CD4-positive, CD25-positive, alpha-beta regulatory T cell (primary cell): Measurements from ENCODE around the gene RASAL3. TPM values are rescaled to one million over a fixed set of nuclear protein-coding genes. Genes with fewer than 3 reads are reported as not detected.

Source experiments
- ATAC-seq, 2 donors: fragments of 150-1000 bp; cut with Tn5 transposase; one replicate each; pipeline ENCODE4 v1.10.0; 2021; ENCODE audit warnings: low read depth in 2 of 2, moderate number of reproducible peaks in 2 of 2, moderate library complexity in 1 of 2
- DNase-seq, 3 donors: peaks; one replicate each; pipeline versions ENCODE4 v3.0.0 to v3.0.0-alpha.2; 2012 to 2022; ENCODE audit warnings: mixed read lengths in 1 of 3
- H3K27ac ChIP-seq: one replicate; pipeline ENCODE4 v1.7.0; 2013; ENCODE audit warnings: mild to moderate bottlenecking, low read length; ENCODE audit not compliant: insufficient read depth, poor library complexity, severe bottlenecking
- H3K27me3 ChIP-seq: one replicate; pipeline ENCODE4 v1.7.0; 2013; ENCODE audit warnings: low read length; ENCODE audit not compliant: control insufficient read depth, insufficient read depth
- H3K36me3 ChIP-seq: one replicate; pipeline ENCODE4 v1.7.0; 2013; ENCODE audit warnings: mild to moderate bottlenecking, low read length, moderate library complexity; ENCODE audit not compliant: control insufficient read depth, insufficient read depth
- H3K4me1 ChIP-seq: 2 replicates; pipeline ENCODE4 v1.7.0; 2013; ENCODE audit warnings: mild to moderate bottlenecking, low read length; ENCODE audit not compliant: insufficient read depth, control insufficient read depth, poor library complexity, severe bottlenecking
- H3K4me3 ChIP-seq: one replicate; pipeline ENCODE4 v1.7.0; 2013; ENCODE audit warnings: low read depth, mild to moderate bottlenecking, low read length, moderate library complexity
- H3K9me3 ChIP-seq, 2 experiments: 1 replicate in 1 of 2; 2 replicates in 1 of 2; pipeline ENCODE4 v1.7.0; 2013; ENCODE audit warnings: low read length in 2 of 2, mild to moderate bottlenecking in 1 of 2, moderate library complexity in 1 of 2; ENCODE audit not compliant: control insufficient read depth in 2 of 2
- H3K27ac Mint-ChIP-seq, 3 donors: one replicate each; pipeline ENCODE4 v1.8.0; 2020 to 2022; ENCODE audit warnings: mild to moderate bottlenecking in 3 of 3, mixed read lengths in 3 of 3, moderate library complexity in 2 of 3
- H3K27me3 Mint-ChIP-seq: one replicate; pipeline ENCODE4 v1.8.0; 2022; ENCODE audit warnings: mild to moderate bottlenecking, mixed read lengths
- H3K36me3 Mint-ChIP-seq: one replicate; pipeline ENCODE4 v1.8.0; 2020; ENCODE audit warnings: mixed read lengths
- H3K4me1 Mint-ChIP-seq, 4 donors: one replicate each; pipeline ENCODE4 v1.8.0; 2020 to 2022; ENCODE audit warnings: mixed read lengths in 4 of 4, mild to moderate bottlenecking in 1 of 4
- H3K4me3 Mint-ChIP-seq, 4 donors: one replicate each; pipeline ENCODE4 v1.8.0; 2020 to 2022; ENCODE audit warnings: mild to moderate bottlenecking in 4 of 4, mixed read lengths in 4 of 4, moderate library complexity in 3 of 4
- H3K9me3 Mint-ChIP-seq, 7 donors: one replicate each; pipeline ENCODE4 v1.8.0; 2020 to 2022; ENCODE audit warnings: mixed read lengths in 7 of 7, mild to moderate bottlenecking in 3 of 7, moderate library complexity in 2 of 7
- polyA plus RNA-seq, 4 donors: library from polyadenylated mRNA; unstranded; fragments of 300-500 nt; fragmentation: Illumina TruSeq; gene quantifications; one replicate each; pipeline ENCODE4 v1.2.3, GENCODE V29; 2021
- total RNA-seq: library from RNA; stranded (reverse); gene quantifications from one replicate; pipeline ENCODE4 v1.2.3, GENCODE V29; 2022

The RASAL3 gene
- total and polyA plus RNA-seq, 5 donors from 2014 or later = 25.3 to 122 (median 42.7) TPM

DNA sequence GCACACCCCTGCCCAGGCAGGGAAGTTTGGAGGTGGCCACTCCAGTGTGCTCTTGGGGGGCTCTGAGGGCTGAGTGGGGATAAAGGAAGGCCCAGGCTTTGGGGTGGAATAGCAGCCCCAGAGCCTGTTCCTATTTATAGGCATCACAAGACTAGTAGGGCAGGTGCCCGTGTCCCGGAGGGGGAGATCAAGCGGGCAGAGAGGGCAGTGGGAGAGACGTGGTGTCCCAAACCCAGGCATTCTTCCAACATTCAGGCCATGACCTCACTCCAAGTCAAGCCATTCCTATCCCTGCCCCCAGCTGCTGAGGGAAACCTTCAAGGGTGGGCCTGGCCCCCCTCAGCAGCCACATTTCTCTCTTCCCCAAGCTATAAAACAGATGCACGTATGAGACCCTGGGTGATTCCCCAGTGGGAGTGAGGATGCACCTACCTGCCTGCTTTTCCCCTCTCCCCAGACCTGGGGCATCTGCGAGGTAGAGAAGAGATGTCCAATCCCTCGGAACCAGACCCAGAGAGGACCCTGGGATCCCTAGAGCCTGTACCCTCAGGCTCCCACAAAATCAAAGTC, 18.5 kb downstream of the RASAL3 start:
- Histone ChIP-seq H3K4me1 (peaks cover 12% of the 10 kb centered on the region), H3K27me3 (no peaks in the 10 kb centered on the region), H3K4me3 (no peak overlapping the region), H3K27ac (no peak overlapping the region), H3K9me3 (no peaks in the 10 kb centered on the region), H3K36me3 (no peaks in the 10 kb centered on the region)
- ATAC-seq = no peak
- DNase-seq = no peak
- no peaks in the 10 kb centered on the region for H3K9me3 Mint-ChIP-seq
- peaks cover 9% of the 10 kb centered on the region for H3K27me3 Mint-ChIP-seq
- H3K27ac Mint-ChIP-seq = no peak overlapping the region
- peaks cover 0 to 22% (median 13%) of the 10 kb centered on the region in 4 donors for H3K4me1 Mint-ChIP-seq
- peak overlapping the region in 2 of 4 donors; percentile 21 to 47 for H3K4me3 Mint-ChIP-seq
- H3K36me3 Mint-ChIP-seq = peaks cover 7% of the 10 kb centered on the region

DNA sequence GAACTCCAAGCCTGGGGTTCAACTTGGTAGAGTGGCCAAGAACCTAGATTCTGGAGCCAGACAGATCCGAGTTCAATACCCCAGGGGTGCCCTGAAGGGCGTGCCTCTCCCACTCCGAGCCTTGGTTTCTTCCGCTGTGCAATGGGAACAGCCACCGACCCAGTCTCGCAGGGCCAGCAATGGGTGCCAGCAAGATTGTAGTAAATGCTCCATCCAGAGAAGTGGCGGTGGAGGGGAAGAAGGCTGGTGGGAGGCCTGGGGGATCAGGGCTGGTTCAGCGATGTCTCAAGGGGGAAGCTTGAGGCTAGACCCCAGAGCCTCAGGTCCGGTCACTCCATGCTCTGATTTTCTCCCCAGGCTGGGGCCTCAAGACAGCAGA, 19.1 kb downstream of the RASAL3 start:
- Mint-ChIP-seq H3K4me1 (peaks cover 0 to 15% (median 10%) of the 10 kb centered on the region in 4 donors), H3K27ac (peak overlapping the region in 1 of 3 donors; percentile 20), H3K27me3 (peaks cover 2% of the 10 kb centered on the region), H3K4me3 (peak overlapping the region in 1 of 4 donors; percentile 47), H3K9me3 (no peaks in the 10 kb centered on the region), H3K36me3 (peaks cover 3% of the 10 kb centered on the region)
- Histone ChIP-seq H3K27me3 (no peaks in the 10 kb centered on the region), H3K9me3 (no peaks in the 10 kb centered on the region), H3K36me3 (no peaks in the 10 kb centered on the region), H3K27ac (no peak overlapping the region), H3K4me1 (peaks cover 11% of the 10 kb centered on the region), H3K4me3 (no peak overlapping the region)
- DNase-seq (no peak), ATAC-seq (no peak)

GRCh38 chr19:15444505-15445226, 19.7 kb downstream of the RASAL3 start:
- Mint-ChIP-seq H3K4me3 (no peak overlapping the region), H3K4me1 (peaks cover 0 to 15% (median 9%) of the 10 kb centered on the region in 4 donors), H3K9me3 (no peaks in the 10 kb centered on the region), H3K27me3 (no peaks in the 10 kb centered on the region), H3K27ac (no peak overlapping the region), H3K36me3 (peaks cover 3% of the 10 kb centered on the region)
- Histone ChIP-seq H3K4me3 (no peak overlapping the region), H3K9me3 (no peaks in the 10 kb centered on the region), H3K27me3 (no peaks in the 10 kb centered on the region), H3K36me3 (no peaks in the 10 kb centered on the region), H3K4me1 (peaks cover 9% of the 10 kb centered on the region), H3K27ac (no peak overlapping the region)
- DNase-seq (no peak), ATAC-seq (no peak)

DNA sequence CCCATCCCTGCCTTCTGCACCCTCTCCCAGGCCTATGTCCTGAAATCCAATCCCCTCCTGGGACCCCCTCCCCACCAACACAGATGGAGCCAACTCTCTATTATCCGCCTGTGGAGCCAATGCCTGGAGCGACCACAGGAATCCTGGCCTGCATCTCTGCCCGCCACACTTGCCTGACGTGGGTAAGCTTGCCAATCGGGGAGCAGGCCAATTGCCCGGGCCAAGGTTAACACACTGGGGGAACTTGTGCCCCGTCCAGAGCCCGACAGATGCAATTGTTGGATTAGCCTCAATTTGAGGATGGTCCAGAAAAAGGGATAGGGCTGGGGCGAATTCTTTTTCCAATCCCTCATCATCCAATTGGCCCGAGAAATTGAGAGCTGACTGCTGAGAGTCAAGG, 20.5 kb downstream of the RASAL3 start:
- no peaks in the 10 kb centered on the region for H3K9me3 Mint-ChIP-seq
- H3K27ac ChIP-seq = no peak overlapping the region
- H3K36me3 ChIP-seq = no peaks in the 10 kb centered on the region
- H3K27ac Mint-ChIP-seq = no peak overlapping the region
- DNase-seq (no peak), ATAC-seq (no peak)
- H3K4me3 ChIP-seq = no peak overlapping the region
- H3K9me3 ChIP-seq = no peaks in the 10 kb centered on the region
- peaks cover 0 to 14% (median 8%) of the 10 kb centered on the region in 4 donors for H3K4me1 Mint-ChIP-seq
- H3K4me1 ChIP-seq = peaks cover 3% of the 10 kb centered on the region
- H3K27me3 Mint-ChIP-seq = no peaks in the 10 kb centered on the region
- no peaks in the 10 kb centered on the region for H3K27me3 ChIP-seq
- no peak overlapping the region for H3K4me3 Mint-ChIP-seq
- H3K36me3 Mint-ChIP-seq = peaks cover 3% of the 10 kb centered on the region

DNA sequence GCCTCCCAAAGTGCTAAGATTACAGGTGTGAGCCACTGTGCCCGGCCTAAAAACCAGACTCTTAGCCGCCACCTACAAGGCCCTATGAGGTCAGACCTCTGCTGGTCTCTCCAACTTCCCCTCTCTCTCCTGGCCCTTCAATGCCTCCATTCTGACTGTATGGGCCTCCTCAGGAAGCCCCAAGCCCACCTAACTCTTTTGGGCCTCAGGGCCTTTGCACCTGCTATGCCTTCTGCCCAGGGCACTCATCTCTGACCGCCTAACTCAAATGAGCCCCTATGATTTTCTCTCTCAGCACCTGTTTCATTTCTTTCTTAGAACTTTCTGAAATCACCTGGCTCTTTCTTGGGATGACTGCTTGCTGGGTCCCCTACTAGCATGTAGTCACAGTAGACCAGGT, 21.0 kb downstream of the RASAL3 start:
- Mint-ChIP-seq H3K4me3 (no peak overlapping the region), H3K27me3 (no peaks in the 10 kb centered on the region), H3K36me3 (peaks cover 3% of the 10 kb centered on the region), H3K27ac (no peak overlapping the region), H3K4me1 (peaks cover 0 to 8% (median 3%) of the 10 kb centered on the region in 4 donors), H3K9me3 (no peaks in the 10 kb centered on the region)
- ATAC-seq = no peak
- H3K36me3 ChIP-seq = no peaks in the 10 kb centered on the region
- no peaks in the 10 kb centered on the region for H3K9me3 ChIP-seq
- no peaks in the 10 kb centered on the region for H3K27me3 ChIP-seq
- no peaks in the 10 kb centered on the region for H3K4me1 ChIP-seq
- no peak overlapping the region for H3K27ac ChIP-seq
- H3K4me3 ChIP-seq = no peak overlapping the region
- DNase-seq = no peak

- ATAC-seq (no peak), DNase-seq (no peak)
- Mint-ChIP-seq H3K9me3 (no peaks in the 10 kb centered on the region), H3K27me3 (no peaks in the 10 kb centered on the region), H3K27ac (no peak overlapping the region), H3K36me3 (peaks cover 2% of the 10 kb centered on the region), H3K4me3 (no peak overlapping the region), H3K4me1 (peaks cover 0 to 7% (median under 1%) of the 10 kb centered on the region in 4 donors)
- Histone ChIP-seq H3K4me3 (no peak overlapping the region), H3K27ac (no peak overlapping the region), H3K36me3 (no peaks in the 10 kb centered on the region), H3K4me1 (no peaks in the 10 kb centered on the region), H3K9me3 (no peaks in the 10 kb centered on the region), H3K27me3 (no peaks in the 10 kb centered on the region)
Measured at GRCh38 chr19:15442142-15442920, 22.0 kb downstream of the RASAL3 start.

DNA sequence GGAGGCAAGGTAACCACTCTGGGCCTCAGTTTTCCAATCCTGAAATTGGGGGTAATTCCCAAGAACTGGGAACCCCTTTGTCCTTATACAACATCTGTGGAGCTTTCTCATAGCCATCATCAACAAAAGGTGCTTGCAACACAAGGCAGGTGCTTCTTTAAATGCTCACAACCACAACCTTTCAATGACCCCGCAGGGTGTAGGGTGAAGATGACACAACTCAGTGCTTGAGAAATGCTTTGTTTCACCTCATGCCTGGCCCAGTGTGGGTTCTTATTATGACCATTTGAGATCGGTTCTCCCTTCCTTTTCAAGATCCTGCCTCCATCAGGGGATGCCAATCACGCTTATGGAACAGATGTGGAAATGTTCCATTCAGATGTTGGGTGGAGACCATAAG, 23.0 kb downstream of the RASAL3 start:
- Mint-ChIP-seq H3K27ac (no peak overlapping the region), H3K27me3 (no peaks in the 10 kb centered on the region), H3K9me3 (no peaks in the 10 kb centered on the region), H3K36me3 (no peaks in the 10 kb centered on the region), H3K4me3 (peak overlapping the region in 1 of 4 donors; percentile 39), H3K4me1 (peaks cover 0 to 7% (median 0%) of the 10 kb centered on the region in 4 donors)
- no peaks in the 10 kb centered on the region for H3K36me3 ChIP-seq
- H3K27ac ChIP-seq = no peak overlapping the region
- ATAC-seq (no peak), DNase-seq (no peak)
- H3K4me3 ChIP-seq = no peak overlapping the region
- H3K4me1 ChIP-seq = no peaks in the 10 kb centered on the region
- H3K9me3 ChIP-seq = no peaks in the 10 kb centered on the region
- no peaks in the 10 kb centered on the region for H3K27me3 ChIP-seq
